NAMALWA (cell line): ENCODE measurements around the gene PLEKHA3.
"Not testable (repeated sequence)": the region's sequence is repeated elsewhere in the genome, so short reads cannot be mapped to it uniquely, and the experiment has no call there.

Experiments
- DNase-seq: peaks from one replicate; pipeline ENCODE4 v3.0.0-alpha.2; 2015; ENCODE audit warnings: low spot score

PLEKHA3 gene

GRCh38 chr2:178523596-178524134 is 43.4 kb downstream of the PLEKHA3 start:
- DNase-seq, result peak; percentile 22

GRCh38 chr2:178525010-178525409 is 44.8 kb downstream of the PLEKHA3 start:
- not testable (repeated sequence) for DNase-seq

GRCh38 chr2:178525460-178525859 is 45.2 kb downstream of the PLEKHA3 start:
- not testable (repeated sequence) for DNase-seq

- no peak for DNase-seq
Measured at GRCh38 chr2:178526256-178526655, 46.0 kb downstream of the PLEKHA3 start.

- no peak for DNase-seq
Measured at GRCh38 chr2:178527592-178527991, 47.3 kb downstream of the PLEKHA3 start.

- no peak for DNase-seq
Measured at GRCh38 chr2:178528647-178529046, 48.4 kb downstream of the PLEKHA3 start.

- no peak for DNase-seq
Measured at GRCh38 chr2:178529194-178529593, 48.9 kb downstream of the PLEKHA3 start.

- DNase-seq, result no peak
Measured at GRCh38 chr2:178530131-178530530, 49.9 kb downstream of the PLEKHA3 start.

GRCh38 chr2:178530625-178531142 is 50.4 kb downstream of the PLEKHA3 start:
- DNase-seq, result no peak

GRCh38 chr2:178531168-178531567 is 50.9 kb downstream of the PLEKHA3 start:
- no peak for DNase-seq

- DNase-seq, result no peak
Measured at GRCh38 chr2:178536037-178536436, 55.8 kb downstream of the PLEKHA3 start.

GRCh38 chr2:178542161-178542560 is 61.9 kb downstream of the PLEKHA3 start:
- DNase-seq, result no peak

GRCh38 chr2:178542569-178542968 is 62.3 kb downstream of the PLEKHA3 start:
- no peak for DNase-seq

GRCh38 chr2:178550352-178550751 is 70.1 kb downstream of the PLEKHA3 start:
- DNase-seq, result no peak

- DNase-seq, result no peak
Measured at GRCh38 chr2:178553047-178553446, 72.8 kb downstream of the PLEKHA3 start.
